HepG2 (cell line): ENCODE data around the gene RRP12. TPM values are rescaled to one million over a fixed set of nuclear protein-coding genes. Genes with fewer than 3 reads are reported as not detected.
A peak's percentile ranks its signal among the peaks of the same experiment; 100 is the strongest.

Experiments
- ATF7 ChIP-seq, 2 experiments: fragments of 450-650 bp in 1 of 2; sonication (generic) in 1 of 2; formaldehyde crosslinking in 1 of 2; IDR thresholded peaks; 2 replicates each; pipeline versions ENCODE4 v1.4.0 to v1.6.1; 2016 to 2020; ENCODE audit warnings: antibody characterized with exemption in 1 of 2, mild to moderate bottlenecking in 1 of 2, missing genetic modification reagents in 1 of 2
- BHLHE40 ChIP-seq: IDR thresholded peaks from 2 replicates; pipeline ENCODE4 v1.6.1; 2011; ENCODE audit warnings: low read length, improper control_type of control experiment
- MYC ChIP-seq: sonication (generic); formaldehyde crosslinking; IDR thresholded peaks from 2 replicates; pipeline ENCODE4 v1.9.0; 2021; ENCODE audit warnings: missing genetic modification reagents, borderline replicate concordance
- NFIB ChIP-seq: sonication (generic); formaldehyde crosslinking; IDR thresholded peaks from 2 replicates; pipeline ENCODE4 v1.9.0; 2021; ENCODE audit warnings: missing genetic modification reagents, mild to moderate bottlenecking, borderline replicate concordance
- NFKB2 ChIP-seq: sonication (generic); formaldehyde crosslinking; IDR thresholded peaks from 2 replicates; pipeline ENCODE4 v1.4.0; 2020; ENCODE audit warnings: missing genetic modification reagents, borderline replicate concordance
- NR2C2 ChIP-seq: sonication (generic); formaldehyde crosslinking; IDR thresholded peaks from 2 replicates; pipeline ENCODE4 v1.4.0; 2020; ENCODE audit warnings: missing genetic modification reagents, mild to moderate bottlenecking, moderate library complexity, borderline replicate concordance
- SAP130 ChIP-seq: IDR thresholded peaks from 2 replicates; pipeline ENCODE4 v1.6.1; 2016; ENCODE audit warnings: low read depth
- SMYD3 ChIP-seq: sonication (generic); formaldehyde crosslinking; IDR thresholded peaks from 2 replicates; pipeline ENCODE4 v1.8.1; 2023; ENCODE audit warnings: mild to moderate bottlenecking, missing genetic modification reagents
- TP53 ChIP-seq: sonication (generic); formaldehyde crosslinking; conservative IDR thresholded peaks from 2 replicates; pipeline ENCODE4 v1.4.0; 2020; ENCODE audit warnings: missing genetic modification reagents
- ZBTB42 ChIP-seq: sonication (generic); formaldehyde crosslinking; IDR thresholded peaks from 2 replicates; pipeline ENCODE4 v1.5.0; 2020; ENCODE audit warnings: mild to moderate bottlenecking, missing genetic modification reagents
- ZKSCAN1 ChIP-seq: fragments of 150-350 bp; IDR thresholded peaks from 2 replicates; pipeline ENCODE4 v1.6.1; 2014; ENCODE audit warnings: low read length
- ZMAT3 ChIP-seq: sonication (generic); formaldehyde crosslinking; conservative IDR thresholded peaks from 2 replicates; pipeline ENCODE4 v1.7.0; 2021; ENCODE audit warnings: missing genetic modification reagents
- ZNF441 ChIP-seq: sonication (generic); formaldehyde crosslinking; IDR thresholded peaks from 2 replicates; pipeline ENCODE4 v1.7.0; 2021; ENCODE audit warnings: missing genetic modification reagents, borderline replicate concordance
- polyA plus RNA-seq, 8 experiments: library from polyadenylated mRNA; depleted of rRNA in 3 of 8; stranded (reverse) in 7 of 8; unstranded in 1 of 8; fragments of >200 nt; fragmentation: Illumina TruSeq in 4 of 8; extraction: Trizol in 4 of 8; gene quantifications; 2 replicates each; pipeline versions ENCODE4 v1.2.1 to v1.2.3, GENCODE V29; 2011 to 2016; ENCODE audit warnings: low read depth in 4 of 8, missing spikeins in 1 of 8, mixed read lengths in 1 of 8; ENCODE audit not compliant: insufficient read depth in 1 of 8
- total RNA-seq, 5 experiments: library from RNA; depleted of rRNA; stranded (reverse); fragments of >200 nt; fragmentation: Illumina TruSeq; extraction: Trizol; gene quantifications; 2 replicates each; pipeline ENCODE4 v1.2.3, GENCODE V29; 2016; ENCODE audit warnings: low read depth in 1 of 5
- TF ChIP-seq, protein P1 (sequence below): sonication (generic); formaldehyde crosslinking; IDR thresholded peaks from 2 replicates; pipeline ENCODE4 v1.4.0; 2020; ENCODE audit warnings: mild to moderate bottlenecking, missing genetic modification reagents
- TF ChIP-seq, protein P2 (sequence below): IDR thresholded peaks from 2 replicates; pipeline ENCODE4 v1.6.1; 2016; ENCODE audit warnings: missing compliant biosample characterization, missing genetic modification reagents, borderline replicate concordance
- TF ChIP-seq, protein P3 (sequence below): IDR thresholded peaks from 2 replicates; pipeline ENCODE4 v1.6.1; 2016
- TF ChIP-seq, protein P4 (sequence below): sonication (generic); formaldehyde crosslinking; conservative IDR thresholded peaks from 2 replicates; pipeline ENCODE4 v1.8.0; 2022; ENCODE audit warnings: missing genetic modification reagents

The RRP12 gene
- total and polyA plus RNA-seq, 2 of the 13 experiments (the other 11 are each of a cell fraction or from before 2014, with no cell fraction given): 13.2 to 39.4 TPM

DNA sequence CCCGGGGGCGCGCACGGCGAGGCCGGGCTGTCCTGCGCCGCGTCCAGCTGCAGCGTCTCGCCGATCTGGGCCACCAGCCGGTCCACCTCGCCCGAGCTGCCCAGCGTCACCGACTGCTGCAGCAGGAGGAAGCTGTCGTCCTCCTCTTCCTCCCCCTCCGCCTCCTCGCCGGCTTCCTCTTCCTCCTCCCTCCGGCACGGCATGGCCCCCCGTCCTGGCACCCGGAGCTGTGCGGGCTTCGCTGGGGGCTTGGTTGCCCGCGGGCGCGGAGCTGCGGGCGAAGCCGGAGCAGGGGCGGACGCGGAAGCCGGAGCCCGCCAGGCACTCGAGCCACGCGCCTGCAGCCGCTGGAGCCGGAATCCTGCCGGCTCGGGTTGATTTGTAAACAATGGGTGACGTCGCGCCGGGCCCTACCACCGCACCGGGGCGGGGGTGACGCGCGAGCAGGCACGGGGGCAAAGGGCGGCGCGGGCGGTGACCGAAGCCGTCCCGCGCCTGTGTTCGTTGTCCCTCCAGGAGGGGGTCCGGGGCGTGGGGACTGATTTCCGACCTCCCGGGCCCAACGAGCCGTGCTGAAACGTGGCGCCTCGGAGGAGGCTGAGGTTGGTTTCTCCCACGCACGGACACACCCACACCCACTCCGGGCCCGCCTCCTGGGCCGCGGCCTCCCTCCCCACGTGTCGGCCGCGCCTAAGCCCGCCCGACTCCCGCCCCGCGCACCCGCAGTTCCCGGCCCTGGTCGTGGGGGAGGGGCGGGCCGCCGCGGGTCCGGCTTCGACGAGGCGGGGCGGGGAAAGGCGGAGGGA, 66.6 kb downstream of the RRP12 start, which contains the start of gene FRAT2 (continued):
- TF ChIP-seq, protein P1, sequence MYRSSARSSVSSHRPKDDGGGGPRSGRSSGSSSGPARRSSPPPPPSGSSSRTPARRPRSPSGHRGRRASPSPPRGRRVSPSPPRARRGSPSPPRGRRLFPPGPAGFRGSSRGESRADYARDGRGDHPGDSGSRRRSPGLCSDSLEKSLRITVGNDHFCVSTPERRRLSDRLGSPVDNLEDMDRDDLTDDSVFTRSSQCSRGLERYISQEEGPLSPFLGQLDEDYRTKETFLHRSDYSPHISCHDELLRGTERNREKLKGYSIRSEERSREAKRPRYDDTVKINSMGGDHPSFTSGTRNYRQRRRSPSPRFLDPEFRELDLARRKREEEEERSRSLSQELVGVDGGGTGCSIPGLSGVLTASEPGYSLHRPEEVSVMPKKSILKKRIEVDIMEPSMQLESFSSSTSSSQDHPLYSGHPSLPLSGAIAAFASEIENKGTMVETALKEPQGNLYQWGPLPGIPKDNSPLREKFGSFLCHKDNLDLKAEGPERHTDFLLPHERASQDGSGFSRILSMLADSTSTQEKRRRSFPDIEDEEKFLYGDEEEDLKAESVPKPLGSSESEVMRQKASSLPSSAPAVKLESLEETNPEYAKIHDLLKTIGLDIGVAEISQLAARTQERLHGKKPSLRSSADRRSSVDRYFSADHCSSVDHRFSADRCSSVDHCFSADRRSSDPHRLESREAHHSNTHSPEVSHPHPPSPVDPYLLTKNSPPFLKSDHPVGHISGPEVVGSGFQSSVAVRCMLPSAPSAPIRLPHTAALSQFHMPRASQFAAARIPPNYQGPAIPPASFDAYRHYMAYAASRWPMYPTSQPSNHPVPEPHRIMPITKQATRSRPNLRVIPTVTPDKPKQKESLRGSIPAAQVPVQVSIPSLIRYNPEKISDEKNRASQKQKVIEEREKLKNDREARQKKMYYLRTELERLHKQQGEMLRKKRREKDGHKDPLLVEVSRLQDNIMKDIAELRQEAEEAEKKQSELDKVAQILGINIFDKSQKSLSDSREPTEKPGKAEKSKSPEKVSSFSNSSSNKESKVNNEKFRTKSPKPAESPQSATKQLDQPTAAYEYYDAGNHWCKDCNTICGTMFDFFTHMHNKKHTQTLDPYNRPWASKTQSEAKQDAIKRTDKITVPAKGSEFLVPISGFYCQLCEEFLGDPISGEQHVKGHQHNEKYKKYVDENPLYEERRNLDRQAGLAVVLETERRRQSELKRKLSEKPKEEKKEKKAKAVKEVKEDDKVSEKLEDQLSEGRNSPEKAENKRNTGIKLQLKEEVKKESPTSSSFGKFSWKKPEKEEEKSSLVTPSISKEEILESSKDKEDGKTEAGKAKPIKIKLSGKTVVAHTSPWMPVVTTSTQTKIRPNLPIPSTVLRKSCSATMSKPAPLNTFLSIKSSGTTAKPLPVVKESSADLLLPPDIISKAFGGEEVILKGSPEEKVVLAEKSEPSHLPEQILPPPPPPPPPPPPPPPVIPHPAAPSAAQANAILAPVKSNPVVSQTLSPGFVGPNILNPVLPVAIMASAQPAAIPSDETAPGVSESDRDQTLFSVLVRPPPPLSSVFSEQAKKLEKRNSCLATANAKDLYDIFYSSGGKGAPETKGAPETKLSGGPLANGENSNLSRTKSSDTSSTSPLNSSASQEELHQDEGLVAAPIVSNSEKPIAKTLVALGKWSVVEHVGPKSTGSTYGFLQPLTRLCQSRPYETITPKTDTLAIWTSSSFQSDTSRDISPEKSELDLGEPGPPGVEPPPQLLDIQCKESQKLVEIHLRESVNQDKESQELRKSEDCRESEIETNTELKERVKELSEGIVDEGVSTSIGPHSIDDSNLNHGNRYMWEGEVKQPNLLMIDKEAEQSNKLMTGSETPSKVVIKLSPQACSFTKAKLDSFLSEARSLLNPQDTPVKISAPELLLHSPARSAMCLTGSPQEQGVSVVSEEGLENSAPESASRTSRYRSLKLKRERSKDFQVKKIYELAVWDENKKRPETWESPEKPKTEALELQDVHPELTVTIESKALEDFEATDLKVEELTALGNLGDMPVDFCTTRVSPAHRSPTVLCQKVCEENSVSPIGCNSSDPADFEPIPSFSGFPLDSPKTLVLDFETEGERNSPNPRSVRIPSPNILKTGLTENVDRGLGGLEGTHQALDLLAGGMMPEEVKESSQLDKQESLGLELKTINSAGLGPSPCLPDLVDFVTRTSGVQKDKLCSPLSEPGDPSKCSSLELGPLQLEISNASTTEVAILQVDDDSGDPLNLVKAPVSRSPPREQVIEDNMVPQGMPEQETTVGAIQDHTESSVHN: peak; percentile 51; the same call in 1 of the 2 replicates
- TF ChIP-seq BHLHE40 (peak; percentile 96), ATF7 (IDR thresholded peaks at IDR 0.05) (peak; percentile 85), ATF7 (CRISPR knock-in tag; IDR thresholded peaks at IDR 0.05) (peak; percentile 88), ZMAT3 (peak; percentile 76; the same call in 1 of the 2 replicates), TP53 (CRISPR knock-in tag) (no peak), ZKSCAN1 (no peak), ZNF441 (CRISPR knock-in tag) (no peak; the same call in 1 of the 2 replicates), NR2C2 (no peak; the same call in 1 of the 2 replicates), MYC (peak; percentile 82; the same call in 1 of the 2 replicates), NFKB2 (CRISPR knock-in tag) (peak; percentile 72; the same call in 1 of the 2 replicates), NFIB (CRISPR knock-in tag) (no peak), SMYD3 (CRISPR knock-in tag) (peak; percentile 77; the same call in 1 of the 2 replicates), ZBTB42 (CRISPR knock-in tag) (no peak), SAP130 (CRISPR knock-in tag) (peak; percentile 97)
- TF ChIP-seq, protein P2, sequence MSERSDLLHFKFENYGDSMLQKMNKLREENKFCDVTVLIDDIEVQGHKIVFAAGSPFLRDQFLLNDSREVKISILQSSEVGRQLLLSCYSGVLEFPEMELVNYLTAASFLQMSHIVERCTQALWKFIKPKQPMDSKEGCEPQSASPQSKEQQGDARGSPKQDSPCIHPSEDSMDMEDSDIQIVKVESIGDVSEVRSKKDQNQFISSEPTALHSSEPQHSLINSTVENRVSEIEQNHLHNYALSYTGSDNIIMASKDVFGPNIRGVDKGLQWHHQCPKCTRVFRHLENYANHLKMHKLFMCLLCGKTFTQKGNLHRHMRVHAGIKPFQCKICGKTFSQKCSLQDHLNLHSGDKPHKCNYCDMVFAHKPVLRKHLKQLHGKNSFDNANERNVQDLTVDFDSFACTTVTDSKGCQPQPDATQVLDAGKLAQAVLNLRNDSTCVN (CRISPR knock-in tag): peak; percentile 60; the same call in 1 of the 2 replicates
- TF ChIP-seq, protein P3, sequence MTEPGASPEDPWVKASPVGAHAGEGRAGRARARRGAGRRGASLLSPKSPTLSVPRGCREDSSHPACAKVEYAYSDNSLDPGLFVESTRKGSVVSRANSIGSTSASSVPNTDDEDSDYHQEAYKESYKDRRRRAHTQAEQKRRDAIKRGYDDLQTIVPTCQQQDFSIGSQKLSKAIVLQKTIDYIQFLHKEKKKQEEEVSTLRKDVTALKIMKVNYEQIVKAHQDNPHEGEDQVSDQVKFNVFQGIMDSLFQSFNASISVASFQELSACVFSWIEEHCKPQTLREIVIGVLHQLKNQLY: peak; percentile 29; the same call in 1 of the 2 replicates
- TF ChIP-seq, protein P4, sequence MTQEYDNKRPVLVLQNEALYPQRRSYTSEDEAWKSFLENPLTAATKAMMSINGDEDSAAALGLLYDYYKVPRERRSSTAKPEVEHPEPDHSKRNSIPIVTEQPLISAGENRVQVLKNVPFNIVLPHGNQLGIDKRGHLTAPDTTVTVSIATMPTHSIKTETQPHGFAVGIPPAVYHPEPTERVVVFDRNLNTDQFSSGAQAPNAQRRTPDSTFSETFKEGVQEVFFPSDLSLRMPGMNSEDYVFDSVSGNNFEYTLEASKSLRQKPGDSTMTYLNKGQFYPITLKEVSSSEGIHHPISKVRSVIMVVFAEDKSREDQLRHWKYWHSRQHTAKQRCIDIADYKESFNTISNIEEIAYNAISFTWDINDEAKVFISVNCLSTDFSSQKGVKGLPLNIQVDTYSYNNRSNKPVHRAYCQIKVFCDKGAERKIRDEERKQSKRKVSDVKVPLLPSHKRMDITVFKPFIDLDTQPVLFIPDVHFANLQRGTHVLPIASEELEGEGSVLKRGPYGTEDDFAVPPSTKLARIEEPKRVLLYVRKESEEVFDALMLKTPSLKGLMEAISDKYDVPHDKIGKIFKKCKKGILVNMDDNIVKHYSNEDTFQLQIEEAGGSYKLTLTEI (CRISPR knock-in tag): no peak
